Measurements from ENCODE around the gene PRDM13.
"Not testable (repeated sequence)": the region's sequence is repeated elsewhere in the genome, so short reads cannot be mapped to it uniquely, and the experiment has no call there.

Gene PRDM13

GRCh38 chr6:99590728-99591672, 15.6 kb upstream of the PRDM13 start:
- no peak for TF ChIP-seq CTCF (conservative IDR thresholded peaks at IDR 0.05)
- H3K27ac ChIP-seq: no peak overlapping the region

DNA sequence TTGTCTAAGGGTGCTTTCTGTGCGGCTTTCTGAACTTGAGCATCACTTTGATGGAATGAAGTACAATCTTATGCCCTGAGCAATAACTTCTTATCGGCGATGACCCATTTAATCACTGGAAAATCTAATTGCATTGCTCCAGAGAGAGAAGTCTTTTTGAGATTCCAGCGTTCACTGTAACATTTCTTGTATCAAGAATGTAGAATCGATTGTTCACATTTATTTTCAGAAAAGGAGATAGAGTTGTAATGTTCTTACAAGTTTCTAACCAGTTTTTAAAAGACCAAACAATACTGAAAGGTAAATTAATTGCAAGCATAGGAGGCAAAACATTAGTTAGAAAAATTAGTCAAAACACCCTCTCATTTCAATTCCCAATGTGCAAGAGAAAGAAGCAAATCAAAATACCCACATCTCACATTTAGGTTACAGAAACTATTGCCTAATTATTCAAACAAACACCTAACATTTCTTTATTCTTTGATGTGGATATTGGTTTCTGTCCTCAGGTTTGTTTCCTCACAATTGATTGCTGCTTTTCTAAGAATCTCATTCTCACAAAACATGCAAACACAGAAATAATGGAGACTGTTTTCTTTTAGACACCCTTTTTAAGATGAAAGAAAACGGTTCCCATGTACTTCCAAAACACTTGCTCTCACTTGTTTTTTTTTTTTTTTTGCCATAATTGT, 14.8 kb upstream of the PRDM13 start:
- no peak for TF ChIP-seq CTCF (conservative IDR thresholded peaks at IDR 0.05)
- H3K27ac ChIP-seq: no peak overlapping the region

DNA sequence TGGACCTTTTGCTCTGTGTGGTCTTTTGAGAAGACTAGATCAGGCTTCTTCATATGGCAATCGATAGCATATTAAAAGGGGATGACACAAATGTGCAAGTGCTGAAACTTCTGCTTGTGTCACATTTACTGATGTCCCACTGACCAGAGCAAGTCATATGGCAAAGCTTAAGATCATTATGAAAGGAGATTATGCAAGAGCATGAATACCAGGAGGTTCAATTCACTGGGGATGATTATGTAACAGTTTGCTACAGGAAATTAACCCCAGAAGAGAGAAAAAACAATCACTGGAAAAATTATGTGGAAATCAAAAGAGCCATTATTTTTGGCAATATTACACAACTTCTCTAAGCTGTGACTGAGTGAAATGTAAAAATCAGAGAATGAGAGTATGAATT, 13.7 kb upstream of the PRDM13 start:
- TF ChIP-seq CTCF (conservative IDR thresholded peaks at IDR 0.05): no peak
- no peak overlapping the region for H3K27ac ChIP-seq

DNA sequence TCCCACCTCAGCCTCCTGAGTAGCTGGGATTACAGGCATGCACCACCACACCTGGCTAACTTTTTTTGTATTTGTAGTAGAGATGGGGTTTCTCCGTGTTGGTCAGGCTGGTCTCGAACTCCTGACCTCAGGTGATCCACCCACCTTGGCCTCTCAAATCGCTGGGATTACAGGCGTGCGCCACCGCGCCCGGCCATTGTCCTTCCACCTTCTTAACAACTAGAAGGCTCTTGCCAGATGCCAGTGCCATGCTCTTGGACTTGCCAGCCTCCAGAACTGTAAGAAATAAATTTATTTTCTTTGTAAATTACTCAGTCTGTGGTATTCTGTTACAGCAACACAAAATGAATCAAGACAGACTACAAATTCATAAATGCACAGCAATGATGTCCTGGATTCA, 11.9 kb upstream of the PRDM13 start:
- not testable (repeated sequence) for H3K27ac ChIP-seq

GRCh38 chr6:99602520-99603420, 3.9 kb upstream of the PRDM13 start:
- no peak overlapping the region for H3K27ac ChIP-seq
- no peak for TF ChIP-seq CTCF (conservative IDR thresholded peaks at IDR 0.05)

DNA sequence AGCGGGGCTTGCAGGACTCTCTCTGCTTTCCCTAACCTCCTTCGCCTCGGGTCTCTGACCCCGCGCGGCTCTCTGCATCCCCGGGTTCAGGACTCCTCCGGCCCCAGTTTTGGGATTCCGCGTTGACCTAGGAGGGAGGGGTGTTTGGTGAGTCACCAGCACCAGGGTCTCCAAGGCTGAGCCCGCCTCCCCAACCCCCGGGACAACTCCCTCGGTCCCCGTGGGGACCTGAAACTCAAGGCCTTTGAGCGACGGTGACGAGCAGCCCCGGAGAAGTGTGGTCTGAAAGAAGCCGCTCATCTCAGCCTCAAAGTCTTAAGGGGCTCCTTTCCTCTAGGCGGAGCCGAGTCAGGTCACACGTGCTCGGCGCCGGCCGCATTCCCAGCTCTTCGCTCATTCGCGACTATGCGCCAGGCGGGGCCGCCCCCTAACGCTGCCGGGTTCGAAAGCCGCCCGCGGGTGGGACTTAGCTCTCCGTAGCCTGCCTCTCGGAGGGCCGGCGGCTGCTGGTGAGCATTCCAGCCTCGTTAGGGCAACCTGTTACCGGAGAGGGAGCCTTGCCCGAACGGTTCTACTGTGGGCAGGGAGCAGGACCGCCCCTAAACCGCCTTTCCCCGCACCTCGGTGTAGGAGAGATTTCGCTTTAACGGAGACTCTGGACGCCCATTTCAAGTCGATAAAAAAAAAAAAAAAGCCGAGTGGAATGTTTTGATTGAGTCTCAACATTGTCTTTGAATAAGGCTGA, 3.0 kb upstream of the PRDM13 start:
- H3K27ac ChIP-seq: no peak overlapping the region
- no peak for TF ChIP-seq CTCF (conservative IDR thresholded peaks at IDR 0.05)
